CD4-positive, alpha-beta T cell treated with Interleukin-17A for 1 hour (primary cell): ENCODE results near the gene CCDC148.
"Not testable (repeated sequence)": the region's sequence is repeated elsewhere in the genome, so short reads cannot be mapped to it uniquely, and the experiment has no call there.

Experiments used
- DNase-seq: peaks from one replicate; pipeline ENCODE4 v3.0.0-alpha.2; 2020

The CCDC148 gene

GRCh38 chr2:158413581-158413980, 43.0 kb downstream of the CCDC148 start:
- no peak for DNase-seq

- no peak for DNase-seq
These were observed 44.3 kb downstream of the CCDC148 start for GRCh38 chr2:158412206-158412605.

- no peak for DNase-seq
These were observed 44.8 kb downstream of the CCDC148 start for GRCh38 chr2:158411748-158412147.

- no peak for DNase-seq
These were observed 46.4 kb downstream of the CCDC148 start for GRCh38 chr2:158410132-158410531.

- DNase-seq = no peak
These were observed 49.5 kb downstream of the CCDC148 start for GRCh38 chr2:158407031-158407430.

- DNase-seq = no peak
These were observed 51.2 kb downstream of the CCDC148 start for GRCh38 chr2:158405341-158405740.

- no peak for DNase-seq
These were observed 53.3 kb downstream of the CCDC148 start for GRCh38 chr2:158403237-158403636.

- DNase-seq = no peak
These were observed 53.9 kb downstream of the CCDC148 start for GRCh38 chr2:158402665-158403064.

GRCh38 chr2:158395166-158395565, 61.4 kb downstream of the CCDC148 start:
- DNase-seq = no peak

GRCh38 chr2:158394453-158394852, 62.1 kb downstream of the CCDC148 start:
- no peak for DNase-seq

GRCh38 chr2:158393886-158394285, 62.7 kb downstream of the CCDC148 start:
- DNase-seq = no peak

GRCh38 chr2:158392687-158393086, 63.9 kb downstream of the CCDC148 start:
- DNase-seq = no peak

GRCh38 chr2:158391876-158392275, 64.7 kb downstream of the CCDC148 start:
- DNase-seq = peak; percentile 18

GRCh38 chr2:158391361-158391760, 65.2 kb downstream of the CCDC148 start:
- DNase-seq = no peak

- DNase-seq = no peak
These were observed 68.4 kb downstream of the CCDC148 start for GRCh38 chr2:158388159-158388558.

GRCh38 chr2:158385646-158386045, 70.9 kb downstream of the CCDC148 start:
- no peak for DNase-seq

GRCh38 chr2:158381978-158382377, 74.6 kb downstream of the CCDC148 start:
- DNase-seq = no peak

GRCh38 chr2:158381205-158381604, 75.3 kb downstream of the CCDC148 start:
- DNase-seq = no peak

GRCh38 chr2:158380746-158381145, 75.8 kb downstream of the CCDC148 start:
- DNase-seq = no peak

GRCh38 chr2:158378926-158379325, 77.6 kb downstream of the CCDC148 start:
- DNase-seq = no peak

- DNase-seq = no peak
These were observed 90.2 kb downstream of the CCDC148 start for GRCh38 chr2:158366342-158366741.

- no peak for DNase-seq
These were observed 96.7 kb downstream of the CCDC148 start for GRCh38 chr2:158359846-158360245.

GRCh38 chr2:158357699-158358098, 98.9 kb downstream of the CCDC148 start:
- no peak for DNase-seq

GRCh38 chr2:158357122-158357521, 99.4 kb downstream of the CCDC148 start:
- DNase-seq = no peak

- DNase-seq = not testable (repeated sequence)
These were observed 105.1 kb downstream of the CCDC148 start for GRCh38 chr2:158351466-158351816.
